Effector memory CD8-positive, alpha-beta T cell (primary cell): ENCODE measurements around the gene CPEB4.

Experiments used
- ATAC-seq: fragments of 150-1000 bp; cut with Tn5 transposase; replicated peaks from 2 replicates; pipeline ENCODE4 v1.10.0; 2021; ENCODE audit warnings: mild to moderate bottlenecking, moderate library complexity
- DNase-seq, 3 experiments: peaks; one replicate each; pipeline ENCODE4 v3.0.0; 2021
- H3K27ac Mint-ChIP-seq, 2 donors: one replicate each; pipeline ENCODE4 v1.8.0; 2022; ENCODE audit warnings: mild to moderate bottlenecking in 2 of 2, mixed read lengths in 2 of 2, moderate library complexity in 2 of 2
- H3K27me3 Mint-ChIP-seq, 2 donors: one replicate each; pipeline ENCODE4 v1.8.0; 2022; ENCODE audit warnings: mixed read lengths in 2 of 2
- H3K36me3 Mint-ChIP-seq: one replicate; pipeline ENCODE4 v1.8.0; 2022; ENCODE audit warnings: mild to moderate bottlenecking, moderate library complexity, mixed read lengths; ENCODE audit not compliant: insufficient read depth
- H3K4me1 Mint-ChIP-seq, 2 donors: one replicate each; pipeline ENCODE4 v1.8.0; 2022; ENCODE audit warnings: low read depth in 2 of 2, mixed read lengths in 2 of 2
- H3K4me3 Mint-ChIP-seq, 2 donors: one replicate each; pipeline ENCODE4 v1.8.0; 2022; ENCODE audit warnings: mild to moderate bottlenecking in 2 of 2, mixed read lengths in 2 of 2, moderate library complexity in 2 of 2
- H3K9me3 Mint-ChIP-seq, 2 donors: one replicate each; pipeline ENCODE4 v1.8.0; 2022; ENCODE audit warnings: mixed read lengths in 2 of 2

The CPEB4 gene

GRCh38 chr5:173963867-173964441 is 75.8 kb downstream of the CPEB4 start:
- H3K4me1 Mint-ChIP-seq: peaks cover 0 to 5% of the 10 kb centered on the region in 2 donors
- H3K27ac Mint-ChIP-seq: no peak overlapping the region
- DNase-seq (no peak), ATAC-seq (no peak)
- H3K27me3 Mint-ChIP-seq: peaks cover 0 to 4% of the 10 kb centered on the region in 2 donors
- no peak overlapping the region for H3K4me3 Mint-ChIP-seq
- no peaks in the 10 kb centered on the region for H3K9me3 Mint-ChIP-seq
- peaks cover 4% of the 10 kb centered on the region for H3K36me3 Mint-ChIP-seq

- Mint-ChIP-seq H3K9me3 (no peaks in the 10 kb centered on the region), H3K27me3 (peaks cover 5 to 9% of the 10 kb centered on the region in 2 donors), H3K4me3 (no peak overlapping the region), H3K27ac (no peak overlapping the region), H3K4me1 (peaks cover 0 to 5% of the 10 kb centered on the region in 2 donors), H3K36me3 (peaks cover 4% of the 10 kb centered on the region)
- DNase-seq: no peak
- ATAC-seq: no peak
Measured at GRCh38 chr5:173964506-173964905, 76.4 kb downstream of the CPEB4 start.

- Mint-ChIP-seq H3K4me1 (peaks cover 0 to 5% of the 10 kb centered on the region in 2 donors), H3K27me3 (peaks cover 7 to 31% of the 10 kb centered on the region in 2 donors), H3K36me3 (no peaks in the 10 kb centered on the region), H3K9me3 (no peaks in the 10 kb centered on the region), H3K4me3 (no peak overlapping the region), H3K27ac (no peak overlapping the region)
- no peak for DNase-seq
- no peak for ATAC-seq
Measured at GRCh38 chr5:173967241-173967640, 79.1 kb downstream of the CPEB4 start.

GRCh38 chr5:173968154-173968797 is 80.1 kb downstream of the CPEB4 start:
- H3K27ac Mint-ChIP-seq: no peak overlapping the region
- DNase-seq (no peak), ATAC-seq (no peak)
- no peak overlapping the region for H3K4me3 Mint-ChIP-seq
- peaks cover 7 to 37% of the 10 kb centered on the region in 2 donors for H3K27me3 Mint-ChIP-seq
- H3K4me1 Mint-ChIP-seq: peaks cover 0 to 8% of the 10 kb centered on the region in 2 donors
- no peaks in the 10 kb centered on the region for H3K36me3 Mint-ChIP-seq
- H3K9me3 Mint-ChIP-seq: no peaks in the 10 kb centered on the region

- H3K9me3 Mint-ChIP-seq: no peaks in the 10 kb centered on the region
- H3K27me3 Mint-ChIP-seq: peaks cover 7 to 45% of the 10 kb centered on the region in 2 donors
- H3K27ac Mint-ChIP-seq: no peak overlapping the region
- no peaks in the 10 kb centered on the region for H3K36me3 Mint-ChIP-seq
- DNase-seq (no peak), ATAC-seq (no peak)
- no peak overlapping the region for H3K4me3 Mint-ChIP-seq
- peaks cover 0 to 7% of the 10 kb centered on the region in 2 donors for H3K4me1 Mint-ChIP-seq
Measured at GRCh38 chr5:173969167-173970049, 81.3 kb downstream of the CPEB4 start.

GRCh38 chr5:173970878-173971650 is 82.9 kb downstream of the CPEB4 start:
- ATAC-seq (no peak), DNase-seq (no peak)
- Mint-ChIP-seq H3K27ac (no peak overlapping the region), H3K36me3 (no peaks in the 10 kb centered on the region), H3K9me3 (no peaks in the 10 kb centered on the region), H3K4me3 (no peak overlapping the region), H3K27me3 (peaks cover 8 to 45% of the 10 kb centered on the region in 2 donors), H3K4me1 (peaks cover 0 to 5% of the 10 kb centered on the region in 2 donors)

- Mint-ChIP-seq H3K4me1 (peaks cover 0 to 5% of the 10 kb centered on the region in 2 donors), H3K36me3 (no peaks in the 10 kb centered on the region), H3K27me3 (peaks cover 13 to 45% of the 10 kb centered on the region in 2 donors), H3K27ac (no peak overlapping the region), H3K4me3 (no peak overlapping the region), H3K9me3 (no peaks in the 10 kb centered on the region)
- ATAC-seq (no peak), DNase-seq (no peak)
Measured at GRCh38 chr5:173971681-173972345, 83.7 kb downstream of the CPEB4 start.

- no peak overlapping the region for H3K4me3 Mint-ChIP-seq
- H3K27ac Mint-ChIP-seq: no peak overlapping the region
- H3K4me1 Mint-ChIP-seq: peaks cover 0 to 5% of the 10 kb centered on the region in 2 donors
- no peaks in the 10 kb centered on the region for H3K9me3 Mint-ChIP-seq
- DNase-seq: no peak
- peaks cover 16 to 50% of the 10 kb centered on the region in 2 donors for H3K27me3 Mint-ChIP-seq
- H3K36me3 Mint-ChIP-seq: no peaks in the 10 kb centered on the region
- ATAC-seq: no peak
Measured at GRCh38 chr5:173972607-173972924, 84.4 kb downstream of the CPEB4 start.

GRCh38 chr5:173972925-173973615 is 84.9 kb downstream of the CPEB4 start:
- DNase-seq (peak; percentile 63 to 74 (median 69)), ATAC-seq (peak; percentile 86)
- Mint-ChIP-seq H3K36me3 (no peaks in the 10 kb centered on the region), H3K27ac (peak overlapping the region in 1 of 2 donors; percentile 46), H3K9me3 (no peaks in the 10 kb centered on the region), H3K4me1 (peaks cover 0 to 5% of the 10 kb centered on the region in 2 donors), H3K27me3 (peaks cover 21 to 55% of the 10 kb centered on the region in 2 donors), H3K4me3 (peak overlapping the region; percentile 66 to 67)

- Mint-ChIP-seq H3K9me3 (no peaks in the 10 kb centered on the region), H3K27ac (peak overlapping the region in 1 of 2 donors; percentile 46), H3K4me3 (peak overlapping the region; percentile 66 to 67), H3K27me3 (peaks cover 24 to 61% of the 10 kb centered on the region in 2 donors), H3K36me3 (no peaks in the 10 kb centered on the region), H3K4me1 (peaks cover 0 to 5% of the 10 kb centered on the region in 2 donors)
- ATAC-seq (peak; percentile 29), DNase-seq (no peak)
Measured at GRCh38 chr5:173973616-173973969, 85.4 kb downstream of the CPEB4 start.

- DNase-seq (no peak), ATAC-seq (no peak)
- Mint-ChIP-seq H3K27ac (no peak overlapping the region), H3K4me1 (peaks cover 0 to 5% of the 10 kb centered on the region in 2 donors), H3K9me3 (no peaks in the 10 kb centered on the region), H3K36me3 (no peaks in the 10 kb centered on the region), H3K4me3 (no peak overlapping the region), H3K27me3 (peaks cover 21 to 61% of the 10 kb centered on the region in 2 donors)
Measured at GRCh38 chr5:173974688-173975239, 86.6 kb downstream of the CPEB4 start.

- H3K4me3 Mint-ChIP-seq: no peak overlapping the region
- H3K9me3 Mint-ChIP-seq: no peaks in the 10 kb centered on the region
- H3K27me3 Mint-ChIP-seq: peaks cover 48 to 86% of the 10 kb centered on the region in 2 donors
- H3K27ac Mint-ChIP-seq: no peak overlapping the region
- no peaks in the 10 kb centered on the region for H3K4me1 Mint-ChIP-seq
- H3K36me3 Mint-ChIP-seq: no peaks in the 10 kb centered on the region
- DNase-seq (no peak), ATAC-seq (no peak)
Measured at GRCh38 chr5:173981185-173981761, 93.1 kb downstream of the CPEB4 start.
